Smooth muscle cell (in vitro differentiated cells): Measurements from ENCODE around the gene MYLK. TPM values are rescaled to one million over a fixed set of nuclear protein-coding genes. Genes with fewer than 3 reads are reported as not detected.

Experiments
- DNase-seq: peaks from one replicate; lab custom pipeline; 2025; ENCODE audit not compliant: unreplicated experiment; lab: John Stamatoyannopoulos, UW
- H2AFZ ChIP-seq: fragments of 200-600 bp; sonication (generic); 2 replicates; pipeline ENCODE4 v1.6.0; 2016; ENCODE audit warnings: antibody characterized with exemption, low read depth, mild to moderate bottlenecking
- H3F3A ChIP-seq: fragments of 200-600 bp; sonication (generic); 2 replicates; pipeline ENCODE4 v1.6.0; 2017; ENCODE audit warnings: antibody characterized with exemption, low read depth
- H3K27ac ChIP-seq: fragments of 200-600 bp; sonication (generic); 2 replicates; pipeline ENCODE4 v1.5.1; 2016; ENCODE audit warnings: low read depth, mild to moderate bottlenecking
- H3K27me3 ChIP-seq: fragments of 200-600 bp; sonication (generic); 2 replicates; pipeline ENCODE4 v1.6.1; 2016; ENCODE audit warnings: low read depth, mild to moderate bottlenecking
- H3K36me3 ChIP-seq: fragments of 200-600 bp; sonication (generic); 2 replicates; pipeline ENCODE4 v1.5.1; 2016; ENCODE audit warnings: low read depth
- H3K4me1 ChIP-seq: fragments of 200-600 bp; sonication (generic); 2 replicates; pipeline ENCODE4 v1.5.1; 2016; ENCODE audit warnings: low read depth
- H3K4me2 ChIP-seq: fragments of 200-600 bp; sonication (generic); 2 replicates; pipeline ENCODE4 v1.6.0; 2016; ENCODE audit warnings: mild to moderate bottlenecking
- H3K4me3 ChIP-seq: fragments of 200-600 bp; sonication (generic); 2 replicates; pipeline ENCODE4 v1.5.1; 2016; ENCODE audit warnings: mild to moderate bottlenecking
- H3K79me2 ChIP-seq: fragments of 200-600 bp; sonication (generic); 2 replicates; pipeline ENCODE4 v1.6.0; 2016; ENCODE audit warnings: low read depth, mild to moderate bottlenecking
- H3K9ac ChIP-seq: fragments of 200-600 bp; sonication (generic); 2 replicates; pipeline ENCODE4 v1.6.0; 2016; ENCODE audit warnings: low read depth
- H3K9me3 ChIP-seq: fragments of 200-600 bp; sonication (generic); replicated peaks from 2 replicates; pipeline ENCODE4 v1.5.1; 2016; ENCODE audit warnings: low read depth
- H4K20me1 ChIP-seq: fragments of 200-600 bp; sonication (generic); 2 replicates; pipeline ENCODE4 v1.6.0; 2016; ENCODE audit warnings: low read depth
- CTCF ChIP-seq: fragments of 200-600 bp; sonication (generic); IDR thresholded peaks from 2 replicates; pipeline ENCODE4 v1.5.1; 2017; ENCODE audit warnings: borderline replicate concordance, mild to moderate bottlenecking, antibody characterized with exemption; ENCODE audit not compliant: insufficient read depth, poor library complexity, severe bottlenecking
- WGBS: methylation state at CpG from one replicate; pipeline ENCODE4 v1.1.7; 2016; ENCODE audit warnings: low lambda C conversion rate; 5-methylcytosine and 5-hydroxymethylcytosine counted together
- polyA plus RNA-seq: library from polyadenylated mRNA; unstranded; fragments of >200 nt; fragmentation: Nextera tagmentation; extraction: Ambion mirVana; gene quantifications from 2 replicates; pipeline ENCODE4 v1.2.1, GENCODE V29; 2016
- total RNA-seq: library from RNA; depleted of rRNA; stranded (reverse); fragments of >200 nt; gene quantifications from 2 replicates; pipeline ENCODE4 v1.2.3, GENCODE V29; 2014

The MYLK gene
- total and polyA plus RNA-seq, 2 experiments from 2014 or later = 13.6 to 25.5 TPM

GRCh38 chr3:123692671-123693070, 191.5 kb downstream of the MYLK start:
- no peak overlapping the region for H2AFZ ChIP-seq
- DNase-seq = no peak
- no peaks in the 10 kb centered on the region for H3K79me2 ChIP-seq
- no peaks in the 10 kb centered on the region for H3K36me3 ChIP-seq
- no peaks in the 10 kb centered on the region for H3F3A ChIP-seq
- H3K9me3 ChIP-seq = no peaks in the 10 kb centered on the region
- H3K4me2 ChIP-seq = no peak overlapping the region
- WGBS = 89% methylated on average over 13 of the region's 13 CpGs
- H3K4me3 ChIP-seq = no peak overlapping the region
- TF ChIP-seq CTCF = no peak
- no peak overlapping the region for H3K9ac ChIP-seq
- H3K4me1 ChIP-seq = peaks cover 21% of the 10 kb centered on the region
- no peaks in the 10 kb centered on the region for H3K27me3 ChIP-seq
- H4K20me1 ChIP-seq = no peaks in the 10 kb centered on the region
- no peak overlapping the region for H3K27ac ChIP-seq

- Histone ChIP-seq H3F3A (no peaks in the 10 kb centered on the region), H3K4me1 (peaks cover 20% of the 10 kb centered on the region), H3K4me2 (no peak overlapping the region), H3K9ac (no peak overlapping the region), H3K36me3 (no peaks in the 10 kb centered on the region), H4K20me1 (no peaks in the 10 kb centered on the region), H3K27me3 (no peaks in the 10 kb centered on the region), H2AFZ (no peak overlapping the region), H3K9me3 (no peaks in the 10 kb centered on the region), H3K27ac (no peak overlapping the region), H3K79me2 (no peaks in the 10 kb centered on the region), H3K4me3 (no peak overlapping the region)
- WGBS = 74% methylated on average over 9 of the region's 9 CpGs
- no peak for TF ChIP-seq CTCF
- no peak for DNase-seq
Observed at GRCh38 chr3:123692041-123692440, 192.1 kb downstream of the MYLK start.

- no peak overlapping the region for H3K4me3 ChIP-seq
- no peaks in the 10 kb centered on the region for H3K9me3 ChIP-seq
- no peaks in the 10 kb centered on the region for H3K27me3 ChIP-seq
- peaks cover 10% of the 10 kb centered on the region for H3K4me1 ChIP-seq
- no peaks in the 10 kb centered on the region for H3F3A ChIP-seq
- H3K4me2 ChIP-seq = no peak overlapping the region
- no peaks in the 10 kb centered on the region for H4K20me1 ChIP-seq
- WGBS = 86% methylated on average over 3 of the region's 3 CpGs
- no peak overlapping the region for H3K27ac ChIP-seq
- H3K36me3 ChIP-seq = no peaks in the 10 kb centered on the region
- DNase-seq = no peak
- no peak for TF ChIP-seq CTCF
- H2AFZ ChIP-seq = no peak overlapping the region
- H3K79me2 ChIP-seq = no peaks in the 10 kb centered on the region
- no peak overlapping the region for H3K9ac ChIP-seq
Observed at GRCh38 chr3:123689831-123690230, 194.3 kb downstream of the MYLK start.

- Histone ChIP-seq H3K9ac (no peak overlapping the region), H3K27me3 (no peaks in the 10 kb centered on the region), H4K20me1 (no peaks in the 10 kb centered on the region), H3K27ac (no peak overlapping the region), H3K36me3 (no peaks in the 10 kb centered on the region), H3K4me1 (peaks cover 12% of the 10 kb centered on the region), H3K4me2 (no peak overlapping the region), H3K9me3 (no peaks in the 10 kb centered on the region), H3F3A (no peaks in the 10 kb centered on the region), H3K4me3 (no peak overlapping the region), H2AFZ (no peak overlapping the region), H3K79me2 (no peaks in the 10 kb centered on the region)
- TF ChIP-seq CTCF = no peak
- WGBS = 96% methylated on average over 4 of the region's 4 CpGs
- no peak for DNase-seq
Observed at GRCh38 chr3:123688241-123688747, 195.8 kb downstream of the MYLK start.
